Adrenal gland (tissue), 5 donors: ENCODE data around the gene TMEM150A.

Experiments
- CTCF ChIP-seq, 6 experiments: fragments of 450-650 bp in 4 of 6; fragments of 200-600 bp in 2 of 6; sonication (generic) in 1 of 6; IDR thresholded peaks; 1 replicate in 5 of 6; 2 replicates in 1 of 6; pipeline versions ENCODE4 v1.5.1 to v1.8.0; 2016 to 2021; ENCODE audit warnings: antibody characterized with exemption in 6 of 6, mild to moderate bottlenecking in 2 of 6, moderate library complexity in 1 of 6
- POLR2A ChIP-seq, 2 donors: fragments of 450-650 bp; IDR thresholded peaks; one replicate each; pipeline ENCODE4 v1.6.1; 2017; ENCODE audit warnings: antibody characterized with exemption in 2 of 2, mild to moderate bottlenecking in 2 of 2, moderate library complexity in 1 of 2
- donor health status: DM: no; HTN: no; CAD: no.

DNA sequence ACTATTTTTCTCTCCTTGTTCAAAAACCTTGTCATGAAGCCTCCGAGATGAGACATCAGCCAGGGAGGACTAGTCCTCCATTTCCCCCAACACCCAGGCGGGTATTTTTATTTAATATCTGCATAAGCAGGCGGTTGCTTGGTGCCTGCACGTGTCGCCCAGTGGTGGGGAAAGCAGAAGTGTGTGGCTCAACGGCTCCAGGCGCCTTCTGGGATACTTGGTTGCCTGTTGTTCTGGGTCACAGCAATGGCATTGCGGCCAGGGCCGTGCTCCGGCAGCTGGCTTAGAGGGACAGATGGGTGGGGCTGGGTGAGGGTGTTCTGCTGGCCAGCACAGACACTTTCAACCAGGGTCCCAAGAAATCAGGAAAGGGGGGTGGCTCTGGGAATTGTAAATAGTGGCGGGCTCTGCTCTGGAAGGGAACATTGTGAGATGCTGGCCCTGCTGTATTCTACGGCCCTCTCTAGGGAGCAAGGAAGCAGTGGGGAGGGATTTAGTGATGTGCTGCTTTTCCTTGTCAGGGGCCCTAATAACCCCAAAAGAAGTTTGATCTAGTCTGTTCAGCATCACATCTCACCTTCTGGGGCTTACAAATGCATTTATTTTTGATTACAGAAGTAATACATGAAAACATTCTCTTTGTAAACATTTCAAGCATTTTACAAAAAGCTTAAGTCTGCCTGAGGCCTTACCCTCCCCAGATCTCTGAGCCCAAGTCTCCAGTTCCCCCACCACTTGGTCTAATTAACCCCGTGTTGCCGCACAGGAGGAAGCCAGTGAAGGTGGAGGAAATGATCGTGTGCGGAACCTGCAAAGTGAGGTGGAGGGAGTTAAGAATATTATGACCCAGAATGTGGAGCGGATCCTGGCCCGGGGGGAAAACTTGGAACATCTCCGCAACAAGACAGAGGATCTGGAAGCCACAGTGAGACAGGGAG, 24.0 kb downstream of the TMEM150A start:
- TF ChIP-seq CTCF (IDR thresholded peaks at IDR 0.05) (no peak), POLR2A (IDR thresholded peaks at IDR 0.05) (no peak)
